ENCODE measurements around the gene TANC1.

GRCh38 chr2:158996378-158996993 lies 28.0 kb downstream of the TANC1 start:
- peak; percentile 38 for TF ChIP-seq CTCF (IDR thresholded peaks at IDR 0.05; ENCODE audit: borderline replicate concordance, extremely low read depth, low read length, poor library complexity, severe bottlenecking)
- TF ChIP-seq EZH2 (IDR thresholded peaks at IDR 0.05; ENCODE audit: borderline replicate concordance, low read depth, low read length, severe bottlenecking) = no peak

Measured in DND-41 (cell line).